Measurements from ENCODE around the gene DOC2A. TPM values are rescaled to one million over a fixed set of nuclear protein-coding genes. Genes with fewer than 3 reads are reported as not detected.
A peak's percentile ranks its signal among the peaks of the same experiment; 100 is the strongest.

The DOC2A gene
- total RNA-seq, 4 donors from 2014 or later: 7.2 to 28.8 (median 9.7) TPM

DNA sequence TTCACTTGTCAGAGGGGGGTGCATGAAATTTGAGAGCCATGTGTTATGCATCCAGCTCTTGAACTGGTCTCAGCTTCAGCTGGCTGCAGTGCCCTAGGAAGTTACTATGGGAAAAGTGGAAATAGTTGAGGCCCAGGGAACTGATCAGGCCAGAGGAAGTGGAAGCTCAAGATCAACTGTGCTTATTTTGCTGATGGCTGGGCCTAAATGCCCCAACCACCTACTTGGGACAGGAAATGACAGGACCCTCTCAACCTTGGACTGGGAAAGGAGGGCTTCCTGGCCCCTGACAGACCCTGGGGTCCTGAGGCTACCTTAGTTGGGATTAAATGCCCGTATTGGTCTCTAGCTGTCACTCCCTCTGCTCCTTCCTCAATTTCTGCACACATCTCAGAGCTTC is 38.3 kb downstream of the DOC2A start:
- peaks cover 0 to 12% (median 6%) of the 10 kb centered on the region in 4 donors for H3K36me3 ChIP-seq
- WGBS, 2 donors (ENCODE audit: low coverage in 1 of 2): 100% methylated on average over 1 of the region's 1 CpG; no CpG with 5 or more reads in 1 of the 2 donors
- in situ Hi-C loops (cut with MboI; ENCODE audit: low pct_ligation_motif_present in 1 of 4, low pct_unique_long_range_greater_than_20kb in 1 of 4, low sequenced_read_pairs in 3 of 4): no loop called here
- H3K4me3 ChIP-seq: no peak overlapping the region
- intact Hi-C loops (cut with DNase I; ENCODE audit: low total_unique reads): no loop called here
- DNase-seq: no peak
- TF ChIP-seq, protein P1, sequence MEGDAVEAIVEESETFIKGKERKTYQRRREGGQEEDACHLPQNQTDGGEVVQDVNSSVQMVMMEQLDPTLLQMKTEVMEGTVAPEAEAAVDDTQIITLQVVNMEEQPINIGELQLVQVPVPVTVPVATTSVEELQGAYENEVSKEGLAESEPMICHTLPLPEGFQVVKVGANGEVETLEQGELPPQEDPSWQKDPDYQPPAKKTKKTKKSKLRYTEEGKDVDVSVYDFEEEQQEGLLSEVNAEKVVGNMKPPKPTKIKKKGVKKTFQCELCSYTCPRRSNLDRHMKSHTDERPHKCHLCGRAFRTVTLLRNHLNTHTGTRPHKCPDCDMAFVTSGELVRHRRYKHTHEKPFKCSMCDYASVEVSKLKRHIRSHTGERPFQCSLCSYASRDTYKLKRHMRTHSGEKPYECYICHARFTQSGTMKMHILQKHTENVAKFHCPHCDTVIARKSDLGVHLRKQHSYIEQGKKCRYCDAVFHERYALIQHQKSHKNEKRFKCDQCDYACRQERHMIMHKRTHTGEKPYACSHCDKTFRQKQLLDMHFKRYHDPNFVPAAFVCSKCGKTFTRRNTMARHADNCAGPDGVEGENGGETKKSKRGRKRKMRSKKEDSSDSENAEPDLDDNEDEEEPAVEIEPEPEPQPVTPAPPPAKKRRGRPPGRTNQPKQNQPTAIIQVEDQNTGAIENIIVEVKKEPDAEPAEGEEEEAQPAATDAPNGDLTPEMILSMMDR (IDR thresholded peaks at IDR 0.05): no peak
- TF ChIP-seq EP300 (IDR thresholded peaks at IDR 0.05; ENCODE audit: low read depth) (no peak), POLR2A (IDR thresholded peaks at IDR 0.05) (no peak), POLR2AphosphoS5 (IDR thresholded peaks at IDR 0.05) (no peak)
- H3K9me3 ChIP-seq: no peaks in the 10 kb centered on the region
- no peaks in the 10 kb centered on the region for H3K27me3 ChIP-seq
- peaks cover 21 to 32% (median 25%) of the 10 kb centered on the region in 4 donors for H3K4me1 ChIP-seq
- H3K27ac ChIP-seq: peak overlapping the region in 1 of 4 donors; percentile 94

- Histone ChIP-seq H3K4me1 (peaks cover 16 to 24% (median 19%) of the 10 kb centered on the region in 4 donors), H3K4me3 (no peak overlapping the region), H3K27ac (no peak overlapping the region), H3K27me3 (no peaks in the 10 kb centered on the region), H3K9me3 (no peaks in the 10 kb centered on the region), H3K36me3 (peaks cover 0 to 12% (median 6%) of the 10 kb centered on the region in 4 donors)
- in situ Hi-C loops (cut with MboI; ENCODE audit: low pct_ligation_motif_present in 1 of 4, low pct_unique_long_range_greater_than_20kb in 1 of 4, low sequenced_read_pairs in 3 of 4) (no loop called here), intact Hi-C loops (cut with DNase I; ENCODE audit: low total_unique reads) (no loop called here)
- 93% methylated on average over 8 of the region's 8 CpGs; no CpG with 5 or more reads in 1 of the 2 donors for whole genome bisulfite sequencing, 2 donors (ENCODE audit: low coverage in 1 of 2)
- TF ChIP-seq, protein P1 (IDR thresholded peaks at IDR 0.05): no peak
- TF ChIP-seq EP300 (IDR thresholded peaks at IDR 0.05; ENCODE audit: low read depth) (no peak), POLR2AphosphoS5 (IDR thresholded peaks at IDR 0.05) (no peak), POLR2A (IDR thresholded peaks at IDR 0.05) (no peak)
- DNase-seq: no peak
Observed at GRCh38 chr16:29971304-29971703, 39.5 kb downstream of the DOC2A start.

GRCh38 chr16:29968205-29968604 is 42.6 kb downstream of the DOC2A start:
- Histone ChIP-seq H3K9me3 (no peaks in the 10 kb centered on the region), H3K36me3 (peaks cover 0 to 12% (median 6%) of the 10 kb centered on the region in 4 donors), H3K4me3 (no peak overlapping the region), H3K27ac (no peak overlapping the region), H3K27me3 (no peaks in the 10 kb centered on the region), H3K4me1 (peaks cover 0 to 25% (median 8%) of the 10 kb centered on the region in 4 donors)
- intact Hi-C loops (cut with DNase I; ENCODE audit: low total_unique reads): no loop called here
- no peak for DNase-seq
- in situ Hi-C loops (cut with MboI; ENCODE audit: low pct_ligation_motif_present in 1 of 4, low pct_unique_long_range_greater_than_20kb in 1 of 4, low sequenced_read_pairs in 3 of 4): no loop called here
- TF ChIP-seq EP300 (IDR thresholded peaks at IDR 0.05; ENCODE audit: low read depth) (no peak), POLR2AphosphoS5 (IDR thresholded peaks at IDR 0.05) (no peak), POLR2A (IDR thresholded peaks at IDR 0.05) (no peak)
- TF ChIP-seq, protein P1 (IDR thresholded peaks at IDR 0.05): no peak
- WGBS, 2 donors (ENCODE audit: low coverage in 1 of 2): 78 to 95% methylated on average over 2 to 4 of the region's 4 CpGs

GRCh38 chr16:29963021-29963743 is 47.6 kb downstream of the DOC2A start:
- TF ChIP-seq EP300 (IDR thresholded peaks at IDR 0.05; ENCODE audit: low read depth) (no peak), POLR2AphosphoS5 (IDR thresholded peaks at IDR 0.05) (no peak), POLR2A (IDR thresholded peaks at IDR 0.05) (no peak)
- TF ChIP-seq, protein P1 (IDR thresholded peaks at IDR 0.05): no peak
- Histone ChIP-seq H3K4me3 (peak overlapping the region in 3 of 4 donors; percentile 60 to 83 (median 70)), H3K4me1 (peaks cover 0 to 38% (median 20%) of the 10 kb centered on the region in 4 donors), H3K9me3 (no peaks in the 10 kb centered on the region), H3K27me3 (no peaks in the 10 kb centered on the region), H3K36me3 (peaks cover 0 to 4% (median 0%) of the 10 kb centered on the region in 4 donors), H3K27ac (peak overlapping the region; percentile 93 to 98 (median 96))
- WGBS, 2 donors (ENCODE audit: low coverage in 1 of 2): 28 to 85% methylated on average over 2 to 14 of the region's 14 CpGs
- DNase-seq: no peak
- in situ Hi-C loops (cut with MboI; ENCODE audit: low pct_ligation_motif_present in 1 of 4, low pct_unique_long_range_greater_than_20kb in 1 of 4, low sequenced_read_pairs in 3 of 4): no loop called here
- intact Hi-C loops (cut with DNase I; ENCODE audit: low total_unique reads): no loop called here
